Caco-2 (cell line): ENCODE results near the gene TFAP2C. TPM values are rescaled to one million over a fixed set of nuclear protein-coding genes. Genes with fewer than 3 reads are reported as not detected.
A peak's percentile ranks its signal among the peaks of the same experiment; 100 is the strongest.

ENCODE experiments used
- BruUV-seq: library from RNA; stranded (reverse); fragments of 400-500 nt; replicated peaks from 2 replicates; lab custom pipeline; 2021; lab: Mats Ljungman, UMichigan
- CTCF ChIA-PET: fragments of 300-600 bp; sonication (Branson Sonifier 250); formaldehyde crosslinking; loops from one replicate; lab custom pipeline; 2022; ENCODE audit warnings: antibody characterized with exemption; lab: Charles Lee
- POLR2A ChIA-PET: fragments of 300-600 bp; sonication (Branson Sonifier 250); formaldehyde crosslinking; loops from one replicate; lab custom pipeline; 2022; ENCODE audit warnings: antibody characterized with exemption; lab: Charles Lee
- DNase-seq, 2 experiments: peaks; one replicate each; pipeline versions ENCODE4 v3.0.0 to v3.0.0-alpha.2; 2020 to 2022
- H3K27me3 ChIP-seq: replicated peaks from 2 replicates; pipeline ENCODE4 v1.6.0; 2011; ENCODE audit warnings: low read length; ENCODE audit not compliant: control insufficient read depth, insufficient read depth
- H3K36me3 ChIP-seq: 2 replicates; pipeline ENCODE4 v1.5.1; 2011; ENCODE audit warnings: low read length; ENCODE audit not compliant: control insufficient read depth, insufficient read depth
- H3K4me1 ChIP-seq: fragments of 250-450 bp; sonication (Bioruptor Pico); 2 replicates; pipeline ENCODE4 v1.5.1; 2020; ENCODE audit warnings: mild to moderate bottlenecking
- H3K4me3 ChIP-seq: 2 replicates; pipeline ENCODE4 v1.5.1; 2011; ENCODE audit warnings: low read depth, mild to moderate bottlenecking, control low read depth, low read length
- H3K9me3 ChIP-seq: fragments of 250-450 bp; sonication (Bioruptor Pico); 2 replicates; pipeline ENCODE4 v1.5.1; 2020; ENCODE audit warnings: mild to moderate bottlenecking, moderate library complexity
- H3K27ac Mint-ChIP-seq: one replicate; pipeline ENCODE4 v1.8.0; 2022; ENCODE audit warnings: mixed read lengths; ENCODE audit not compliant: unreplicated experiment
- H3K27me3 Mint-ChIP-seq: one replicate; pipeline ENCODE4 v1.8.0; 2022; ENCODE audit warnings: mixed read lengths; ENCODE audit not compliant: insufficient read depth, unreplicated experiment
- H3K36me3 Mint-ChIP-seq: one replicate; pipeline ENCODE4 v1.8.0; 2022; ENCODE audit warnings: mild to moderate bottlenecking, mixed read lengths; ENCODE audit not compliant: insufficient read depth, unreplicated experiment
- H3K4me1 Mint-ChIP-seq: one replicate; pipeline ENCODE4 v1.8.0; 2022; ENCODE audit warnings: low read depth, mixed read lengths; ENCODE audit not compliant: unreplicated experiment
- H3K4me3 Mint-ChIP-seq: one replicate; pipeline ENCODE4 v1.8.0; 2022; ENCODE audit warnings: mild to moderate bottlenecking, moderate library complexity, mixed read lengths; ENCODE audit not compliant: unreplicated experiment
- H3K9me3 Mint-ChIP-seq: one replicate; pipeline ENCODE4 v1.8.0; 2022; ENCODE audit warnings: mixed read lengths; ENCODE audit not compliant: unreplicated experiment
- CTCF ChIP-seq, 2 experiments: fragments of 200-600 bp in 1 of 2; IDR thresholded peaks; 1 replicate in 1 of 2; 2 replicates in 1 of 2; pipeline versions ENCODE4 v1.5.1 to v1.8.0; 2011 to 2022; ENCODE audit warnings: antibody characterized with exemption in 1 of 2, control low read depth in 1 of 2, inconsistent platforms in 1 of 2, low read depth in 1 of 2, low read length in 1 of 2, mild to moderate bottlenecking in 1 of 2, moderate library complexity in 1 of 2; ENCODE audit not compliant: insufficient read depth in 1 of 2, severe bottlenecking in 1 of 2, unreplicated experiment in 1 of 2
- intact Hi-C: fragments of 100-400 bp; cut with micrococcal nuclease; formaldehyde crosslinking; loops from one replicate; pipeline ENCODE4 v1.10.0; 2022; ENCODE audit not compliant: unreplicated experiment
- total RNA-seq: library from RNA; stranded (reverse); gene quantifications from 2 replicates; pipeline ENCODE4 v1.2.3, GENCODE V29; 2022

TFAP2C gene
- total RNA-seq, 1 experiment from 2014 or later, result 27.9 TPM

- BruUV-seq, result no TSS peak
- DNase-seq, result peak; percentile 38 to 80
- ChIA-PET POLR2A (no interaction called here), CTCF (interaction anchor here (0.6 to 1.1 kb wide), 4 partner anchors 15 to 396 kb away, joined by 3 read pairs; no protein-coding TSS in a partner anchor)
- no peak for TF ChIP-seq CTCF (IDR thresholded peaks at IDR 0.05; ENCODE audit: insufficient read depth in 1 of 2, low read depth in 1 of 2, low read length in 1 of 2, severe bottlenecking in 1 of 2, unreplicated experiment in 1 of 2)
- H3K4me3 ChIP-seq, result no peak overlapping the region
- intact Hi-C loops, result no loop called here
- no peaks in the 10 kb centered on the region for H3K27me3 ChIP-seq
- no peak overlapping the region for H3K4me3 Mint-ChIP-seq
- peaks cover 13% of the 10 kb centered on the region for H3K4me1 Mint-ChIP-seq
- no peaks in the 10 kb centered on the region for H3K9me3 Mint-ChIP-seq
- no peaks in the 10 kb centered on the region for H3K36me3 Mint-ChIP-seq
- H3K9me3 ChIP-seq, result no peaks in the 10 kb centered on the region
- H3K4me1 ChIP-seq, result peaks cover 12% of the 10 kb centered on the region
- H3K27ac Mint-ChIP-seq, result peak overlapping the region; percentile 69
- no peaks in the 10 kb centered on the region for H3K36me3 ChIP-seq
- H3K27me3 Mint-ChIP-seq, result no peaks in the 10 kb centered on the region
These were observed 35.7 kb downstream of the TFAP2C start for GRCh38 chr20:56664796-56665195.

- no peak for DNase-seq
- CTCF ChIA-PET, result interaction anchor here (0.6 kb wide), 1 partner anchor 16 kb away, joined by 3 read pairs; no protein-coding TSS in a partner anchor
These were observed 36.7 kb downstream of the TFAP2C start for GRCh38 chr20:56665806-56666205.

GRCh38 chr20:56673450-56673849 lies 44.3 kb downstream of the TFAP2C start:
- Mint-ChIP-seq H3K27me3 (no peaks in the 10 kb centered on the region), H3K36me3 (no peaks in the 10 kb centered on the region), H3K4me1 (no peaks in the 10 kb centered on the region), H3K4me3 (no peak overlapping the region), H3K9me3 (no peaks in the 10 kb centered on the region), H3K27ac (no peak overlapping the region)
- no peaks in the 10 kb centered on the region for H3K4me1 ChIP-seq
- ChIA-PET CTCF (no interaction called here), POLR2A (no interaction called here)
- TF ChIP-seq CTCF (IDR thresholded peaks at IDR 0.05; ENCODE audit: insufficient read depth in 1 of 2, low read depth in 1 of 2, low read length in 1 of 2, severe bottlenecking in 1 of 2, unreplicated experiment in 1 of 2), result no peak
- no peaks in the 10 kb centered on the region for H3K9me3 ChIP-seq
- H3K4me3 ChIP-seq, result no peak overlapping the region
- H3K36me3 ChIP-seq, result no peaks in the 10 kb centered on the region
- no peak for DNase-seq
- no peaks in the 10 kb centered on the region for H3K27me3 ChIP-seq
- intact Hi-C loops, result no loop called here
- BruUV-seq, result no TSS peak

More at GRCh38 chr20:56665806-56666205, 36.7 kb downstream of the TFAP2C start:
- Histone ChIP-seq H3K4me3 (no peak overlapping the region), H3K27me3 (no peaks in the 10 kb centered on the region), H3K36me3 (no peaks in the 10 kb centered on the region), H3K9me3 (no peaks in the 10 kb centered on the region), H3K4me1 (peaks cover 12% of the 10 kb centered on the region)
- Mint-ChIP-seq H3K36me3 (no peaks in the 10 kb centered on the region), H3K4me3 (no peak overlapping the region), H3K9me3 (no peaks in the 10 kb centered on the region), H3K27ac (peak overlapping the region; percentile 69), H3K27me3 (no peaks in the 10 kb centered on the region), H3K4me1 (peaks cover 13% of the 10 kb centered on the region)
- TF ChIP-seq CTCF (IDR thresholded peaks at IDR 0.05; ENCODE audit: insufficient read depth in 1 of 2, low read depth in 1 of 2, low read length in 1 of 2, severe bottlenecking in 1 of 2, unreplicated experiment in 1 of 2), result no peak
- POLR2A ChIA-PET, result no interaction called here
- intact Hi-C loops, result no loop called here
- no TSS peak for BruUV-seq
